ENCODE measurements around the gene SLC11A1. TPM values are rescaled to one million over a fixed set of nuclear protein-coding genes. Genes with fewer than 3 reads are reported as not detected.
A peak's percentile ranks its signal among the peaks of the same experiment; 100 is the strongest.

SLC11A1 gene
- total and polyA plus RNA-seq, 2 experiments from 2014 or later = 0.31 TPM; not detected in 1

DNA sequence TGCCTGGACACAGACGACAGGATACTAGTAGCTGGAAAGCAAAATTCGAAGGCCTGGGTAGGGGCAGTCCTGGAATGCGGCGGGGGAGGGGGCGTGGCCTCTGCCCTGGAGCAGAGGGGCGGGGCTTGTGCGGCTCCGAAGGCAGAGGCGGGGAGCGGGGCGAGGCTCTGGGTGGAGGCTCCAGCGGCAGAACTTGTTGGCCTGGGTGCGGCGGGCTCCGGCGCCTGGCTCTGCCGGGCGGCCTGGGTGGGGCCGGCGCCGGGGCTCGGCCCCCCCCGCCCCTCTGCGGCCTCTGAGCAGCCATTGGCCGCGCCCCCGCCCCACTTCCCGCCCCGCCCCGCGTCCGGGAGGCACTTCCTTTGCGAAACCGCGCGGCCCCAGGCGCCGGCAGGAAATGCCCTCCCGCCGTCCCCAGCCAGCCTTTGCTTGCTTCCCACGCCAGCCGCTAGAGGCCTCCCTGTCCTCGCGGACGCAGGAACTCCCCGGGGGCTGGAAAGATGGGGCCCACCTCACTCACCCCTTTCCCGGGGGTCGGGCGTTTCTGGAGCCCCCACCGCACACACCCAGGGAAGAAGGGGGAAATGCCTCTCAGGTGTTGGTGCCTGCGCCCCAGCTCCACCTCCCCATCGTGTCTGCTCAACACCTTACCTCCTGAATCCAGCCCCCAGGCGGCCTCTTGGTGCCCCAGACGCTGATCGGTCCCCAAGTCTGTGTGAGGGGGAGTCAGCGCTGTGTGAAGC is 24.3 kb downstream of the SLC11A1 start (continued):
- TF ChIP-seq STAT1 (IDR thresholded peaks at IDR 0.05; ENCODE audit: unreplicated experiment) = no peak
- no peak for TF ChIP-seq EZH2 (IDR thresholded peaks at IDR 0.05; ENCODE audit: low read depth, unreplicated experiment)
- TF ChIP-seq, protein P1, sequence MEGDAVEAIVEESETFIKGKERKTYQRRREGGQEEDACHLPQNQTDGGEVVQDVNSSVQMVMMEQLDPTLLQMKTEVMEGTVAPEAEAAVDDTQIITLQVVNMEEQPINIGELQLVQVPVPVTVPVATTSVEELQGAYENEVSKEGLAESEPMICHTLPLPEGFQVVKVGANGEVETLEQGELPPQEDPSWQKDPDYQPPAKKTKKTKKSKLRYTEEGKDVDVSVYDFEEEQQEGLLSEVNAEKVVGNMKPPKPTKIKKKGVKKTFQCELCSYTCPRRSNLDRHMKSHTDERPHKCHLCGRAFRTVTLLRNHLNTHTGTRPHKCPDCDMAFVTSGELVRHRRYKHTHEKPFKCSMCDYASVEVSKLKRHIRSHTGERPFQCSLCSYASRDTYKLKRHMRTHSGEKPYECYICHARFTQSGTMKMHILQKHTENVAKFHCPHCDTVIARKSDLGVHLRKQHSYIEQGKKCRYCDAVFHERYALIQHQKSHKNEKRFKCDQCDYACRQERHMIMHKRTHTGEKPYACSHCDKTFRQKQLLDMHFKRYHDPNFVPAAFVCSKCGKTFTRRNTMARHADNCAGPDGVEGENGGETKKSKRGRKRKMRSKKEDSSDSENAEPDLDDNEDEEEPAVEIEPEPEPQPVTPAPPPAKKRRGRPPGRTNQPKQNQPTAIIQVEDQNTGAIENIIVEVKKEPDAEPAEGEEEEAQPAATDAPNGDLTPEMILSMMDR (conservative IDR thresholded peaks at IDR 0.05; ENCODE audit: low read depth in 2 of 2) = peak; percentile 63 to 87
- peak; percentile 25; the same call in 1 of the 2 replicates for TF ChIP-seq POLR2AphosphoS5 (IDR thresholded peaks at IDR 0.05; ENCODE audit: low read depth)

DNA sequence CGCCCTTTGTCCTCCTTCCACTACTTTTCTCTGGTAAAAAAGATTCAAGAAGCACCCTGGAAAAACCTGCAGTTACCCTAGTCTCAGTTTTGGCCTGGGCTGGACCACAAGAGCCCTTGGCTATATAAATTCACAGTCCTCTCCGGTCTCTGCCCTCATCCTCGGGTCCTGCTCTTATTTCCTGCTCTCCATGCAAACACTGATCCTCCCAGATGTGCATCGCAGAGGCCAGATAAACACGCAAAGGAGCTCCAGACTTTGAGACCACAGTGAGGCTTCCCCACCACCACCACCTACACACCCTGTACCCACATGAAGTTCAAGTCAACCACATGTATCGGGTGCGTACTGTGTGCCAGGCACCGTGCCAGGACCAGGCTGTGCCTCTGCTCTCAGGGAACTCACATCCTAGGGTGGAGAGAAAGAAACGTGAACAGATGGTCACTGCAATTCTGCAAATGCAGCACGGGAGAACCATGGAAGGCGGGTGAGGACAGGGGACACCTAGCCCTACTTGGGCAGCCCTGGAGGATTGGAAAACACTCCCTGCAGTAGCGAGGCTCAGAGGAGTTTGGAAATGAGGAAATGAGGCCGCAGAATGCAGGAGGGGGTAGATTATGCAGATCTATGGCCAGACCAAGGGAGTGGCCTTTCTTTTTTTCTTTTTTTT is 25.0 kb downstream of the SLC11A1 start:
- Histone ChIP-seq H2AFZ (peak overlapping the region; percentile 95), H3K79me2 (replicated peaks; ENCODE audit: insufficient read depth) (no peaks in the 10 kb centered on the region), H3F3A (replicated peaks; ENCODE audit: low read depth) (peaks cover 17% of the 10 kb centered on the region), H3K27me3 (ENCODE audit: insufficient read depth) (no peaks in the 10 kb centered on the region), H4K20me1 (replicated peaks; ENCODE audit: insufficient read depth) (no peaks in the 10 kb centered on the region), H3K4me3 (peak overlapping the region; percentile 61), H3K4me2 (peak overlapping the region; percentile 90), H3K9me2 (ENCODE audit: insufficient read depth) (no peaks in the 10 kb centered on the region), H3K36me3 (ENCODE audit: insufficient read depth) (no peaks in the 10 kb centered on the region), H3K4me1 (ENCODE audit: insufficient read depth) (peaks cover 27% of the 10 kb centered on the region), H3K27ac (ENCODE audit: low read depth) (peak overlapping the region; percentile 89; the same call in 1 of the 2 replicates)
- peak overlapping the region; percentile 68 for H3K4me3 Mint-ChIP-seq
- peaks cover 12% of the 10 kb centered on the region for H3K36me3 Mint-ChIP-seq (ENCODE audit: low read depth)
- no peaks in the 10 kb centered on the region for H3K9me3 Mint-ChIP-seq
- H3K27me3 Mint-ChIP-seq (ENCODE audit: insufficient read depth, low read depth, poor library complexity) = peaks cover 7% of the 10 kb centered on the region
- H3K27ac Mint-ChIP-seq = peak overlapping the region; percentile 58
- ATAC-seq (peak; percentile 10), DNase-seq (ENCODE audit: low spot score) (no peak)
- TF ChIP-seq, protein P2, sequence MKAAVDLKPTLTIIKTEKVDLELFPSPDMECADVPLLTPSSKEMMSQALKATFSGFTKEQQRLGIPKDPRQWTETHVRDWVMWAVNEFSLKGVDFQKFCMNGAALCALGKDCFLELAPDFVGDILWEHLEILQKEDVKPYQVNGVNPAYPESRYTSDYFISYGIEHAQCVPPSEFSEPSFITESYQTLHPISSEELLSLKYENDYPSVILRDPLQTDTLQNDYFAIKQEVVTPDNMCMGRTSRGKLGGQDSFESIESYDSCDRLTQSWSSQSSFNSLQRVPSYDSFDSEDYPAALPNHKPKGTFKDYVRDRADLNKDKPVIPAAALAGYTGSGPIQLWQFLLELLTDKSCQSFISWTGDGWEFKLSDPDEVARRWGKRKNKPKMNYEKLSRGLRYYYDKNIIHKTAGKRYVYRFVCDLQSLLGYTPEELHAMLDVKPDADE (IDR thresholded peaks at IDR 0.05) = no peak
- TF ChIP-seq EZH2phosphoT487 (IDR thresholded peaks at IDR 0.05; ENCODE audit: unreplicated experiment) = no peak
- no peak for TF ChIP-seq STAT1 (IDR thresholded peaks at IDR 0.05; ENCODE audit: unreplicated experiment)
- 0 out of 2 replicates have a peak, but pooled peaks have one; percentile 29 for TF ChIP-seq POLR2AphosphoS5 (IDR thresholded peaks at IDR 0.05; ENCODE audit: low read depth)
- peaks cover 22% of the 10 kb centered on the region for H3K4me1 Mint-ChIP-seq

GRCh38 chr2:218407717-218408116 is 25.6 kb downstream of the SLC11A1 start:
- H3K27ac ChIP-seq (ENCODE audit: low read depth) = no peak overlapping the region
- H3F3A ChIP-seq (replicated peaks; ENCODE audit: low read depth) = peaks cover 17% of the 10 kb centered on the region
- Mint-ChIP-seq H3K27me3 (ENCODE audit: insufficient read depth, low read depth, poor library complexity) (peaks cover 5% of the 10 kb centered on the region), H3K36me3 (ENCODE audit: low read depth) (peaks cover 12% of the 10 kb centered on the region), H3K27ac (no peak overlapping the region), H3K4me3 (no peak overlapping the region), H3K4me1 (peaks cover 22% of the 10 kb centered on the region), H3K9me3 (no peaks in the 10 kb centered on the region)
- peak overlapping the region; percentile 90 for H3K4me2 ChIP-seq
- peak overlapping the region; percentile 76; the same call in 1 of the 2 replicates for H2AFZ ChIP-seq
- H3K27me3 ChIP-seq (ENCODE audit: insufficient read depth) = no peaks in the 10 kb centered on the region
- H3K4me1 ChIP-seq (ENCODE audit: insufficient read depth) = peaks cover 27% of the 10 kb centered on the region
- no peaks in the 10 kb centered on the region for H3K79me2 ChIP-seq (replicated peaks; ENCODE audit: insufficient read depth)
- H3K9me2 ChIP-seq (ENCODE audit: insufficient read depth) = no peaks in the 10 kb centered on the region
- H4K20me1 ChIP-seq (replicated peaks; ENCODE audit: insufficient read depth) = no peaks in the 10 kb centered on the region
- no peaks in the 10 kb centered on the region for H3K36me3 ChIP-seq (ENCODE audit: insufficient read depth)
- no peak for ATAC-seq
- H3K4me3 ChIP-seq = no peak overlapping the region
- no peak for DNase-seq (ENCODE audit: low spot score)
- TF ChIP-seq, protein P1 (conservative IDR thresholded peaks at IDR 0.05; ENCODE audit: low read depth in 2 of 2) = no peak
- no peak for TF ChIP-seq CREB1 (CRISPR knock-in tag; IDR thresholded peaks at IDR 0.05; ENCODE audit: low read depth)
- TF ChIP-seq JUNB (IDR thresholded peaks at IDR 0.05; ENCODE audit: unreplicated experiment) = no peak
- TF ChIP-seq EZH2phosphoT487 (IDR thresholded peaks at IDR 0.05; ENCODE audit: unreplicated experiment) = no peak
- TF ChIP-seq STAT1 (IDR thresholded peaks at IDR 0.05; ENCODE audit: unreplicated experiment) = no peak

Measured in GM23338 (cell line).